GM12891 (cell line): ENCODE data around the gene GCSAM.

Source experiments
- DNase-seq: peaks from one replicate; pipeline ENCODE4 v3.0.0; 2011; ENCODE audit warnings: low spot score; ENCODE audit not compliant: insufficient read length
- FAIRE-seq: peaks from 2 replicates; lab custom pipeline; 2011; peaks lifted over from hg19 to GRCh38; lab: Jason Lieb, UNC
- PAX5 ChIP-seq: IDR thresholded peaks from 2 replicates; pipeline ENCODE4 v1.6.1; 2011; ENCODE audit warnings: low read length, moderate library complexity, mild to moderate bottlenecking; ENCODE audit not compliant: insufficient read depth, severe bottlenecking
- POLR2A ChIP-seq: IDR thresholded peaks from 2 replicates; pipeline ENCODE4 v1.6.1; 2011; ENCODE audit warnings: low read depth, low read length, control low read depth
- POLR2AphosphoS5 ChIP-seq: IDR thresholded peaks from 2 replicates; pipeline ENCODE4 v1.6.1; 2011; ENCODE audit warnings: low read depth, low read length, control low read depth
- POU2F2 ChIP-seq: IDR thresholded peaks from 2 replicates; pipeline ENCODE4 v1.6.1; 2011; ENCODE audit warnings: low read depth, mild to moderate bottlenecking, control low read depth, low read length, moderate library complexity
- SPI1 ChIP-seq: IDR thresholded peaks from 2 replicates; pipeline ENCODE4 v1.6.1; 2011; ENCODE audit warnings: low read depth, low read length, control low read depth
- TAF1 ChIP-seq: IDR thresholded peaks from 2 replicates; pipeline ENCODE4 v1.6.1; 2011; ENCODE audit warnings: low read depth, low read length, control low read depth

Gene GCSAM

GRCh38 chr3:112121577-112122547 lies 11.2 kb downstream of the GCSAM start:
- FAIRE-seq (peak; percentile 5), DNase-seq (no peak)

GRCh38 chr3:112119962-112120836 lies 12.8 kb downstream of the GCSAM start:
- DNase-seq (no peak), FAIRE-seq (no peak)
- no peak; the same call in 1 of the 2 replicates for TF ChIP-seq POLR2A
- no peak for TF ChIP-seq PAX5

More at GRCh38 chr3:112121577-112122547, 11.2 kb downstream of the GCSAM start:
- TF ChIP-seq SPI1 (0 out of 2 replicates have a peak, but pooled peaks have one; percentile 18), TAF1 (no peak)

- DNase-seq (no peak), FAIRE-seq (peak; percentile 86)
- no peak for TF ChIP-seq PAX5
- peak; percentile 33; the same call in 1 of the 2 replicates for TF ChIP-seq SPI1
- TF ChIP-seq TAF1 = 0 out of 2 replicates have a peak, but pooled peaks have one; percentile 8
- no peak for TF ChIP-seq POU2F2
- TF ChIP-seq POLR2A = 0 out of 2 replicates have a peak, but pooled peaks have one; percentile 16
- no peak for TF ChIP-seq POLR2AphosphoS5
Measured at GRCh38 chr3:112117841-112118571, 15.0 kb downstream of the GCSAM start.

DNA sequence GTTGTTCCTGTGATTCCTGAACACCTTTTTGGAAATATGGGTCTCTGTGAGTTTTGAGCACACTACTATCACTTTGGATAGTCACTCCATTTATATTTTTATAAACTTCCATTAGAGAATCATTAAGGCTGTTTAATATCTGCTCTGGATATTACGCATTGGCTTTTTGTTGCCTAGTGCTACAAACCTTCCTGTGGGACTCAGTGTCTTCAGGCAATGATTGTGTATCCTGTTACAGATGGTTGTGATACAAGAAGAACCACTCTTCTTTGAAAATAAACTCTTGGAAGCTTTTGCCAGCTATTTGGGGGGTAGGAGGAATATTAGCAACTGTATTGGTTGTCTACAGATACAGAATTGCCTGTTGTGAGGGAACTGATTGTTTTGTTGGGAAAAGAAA lies 15.6 kb downstream of the GCSAM start:
- FAIRE-seq (no peak), DNase-seq (no peak)
- TF ChIP-seq PAX5 = no peak
- no peak for TF ChIP-seq POU2F2
- TF ChIP-seq POLR2AphosphoS5 = no peak
- no peak for TF ChIP-seq SPI1
- no peak for TF ChIP-seq TAF1
- TF ChIP-seq POLR2A = no peak

DNA sequence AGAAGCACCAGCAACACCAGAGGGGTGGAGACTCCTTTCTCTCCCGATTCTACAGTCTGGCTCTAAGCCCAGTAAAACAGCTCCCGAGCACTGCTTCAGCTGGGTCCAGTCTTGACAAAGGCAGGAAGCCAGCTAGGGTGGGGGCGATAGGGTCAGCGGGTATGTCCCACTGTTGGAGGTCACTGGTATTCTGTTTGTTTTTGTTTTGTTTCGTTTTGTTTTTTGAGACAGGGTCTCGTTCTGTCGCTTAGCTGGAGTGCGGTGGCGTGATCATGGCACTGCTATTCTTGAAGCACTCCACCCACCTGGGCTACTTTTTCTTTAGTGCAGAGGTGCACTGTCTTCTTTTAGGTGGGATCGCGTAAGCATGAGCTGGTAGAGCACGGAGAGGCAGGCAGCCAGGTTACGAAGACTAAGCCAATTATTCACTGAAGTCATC lies 16.3 kb downstream of the GCSAM start:
- DNase-seq (no peak), FAIRE-seq (peak; percentile 16)
- 0 out of 2 replicates have a peak, but pooled peaks have one; percentile 24 for TF ChIP-seq TAF1
- TF ChIP-seq POU2F2 = no peak

DNA sequence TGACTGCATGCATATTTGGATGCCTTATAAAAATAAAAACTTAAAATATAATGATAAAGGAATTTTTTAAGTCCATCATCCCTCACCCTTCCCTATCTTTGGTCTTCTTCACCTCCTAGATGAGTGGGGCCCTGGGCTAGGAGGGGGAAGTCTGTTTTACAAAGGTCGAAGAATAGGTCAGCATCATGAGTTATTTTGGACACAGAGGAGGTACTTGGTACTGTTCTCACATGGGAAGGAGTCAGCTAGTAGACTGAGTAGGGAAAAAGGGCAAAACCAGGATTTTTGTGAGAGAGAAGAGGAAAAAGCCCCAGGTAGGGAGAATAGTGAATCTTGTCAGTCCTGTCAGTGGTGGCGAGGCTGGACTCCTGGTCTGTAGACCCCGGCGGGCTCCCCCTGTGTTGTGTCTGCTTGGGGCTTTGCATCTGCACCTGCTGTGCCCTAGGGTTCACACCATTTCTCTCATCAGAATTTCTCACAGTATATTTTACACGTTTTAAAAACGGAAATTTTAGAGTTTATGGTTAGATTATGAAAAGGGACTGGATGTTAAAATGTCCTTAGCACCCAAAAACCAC lies 17.2 kb downstream of the GCSAM start:
- DNase-seq (no peak), FAIRE-seq (peak; percentile 69)
- TF ChIP-seq POU2F2 (0 out of 2 replicates have a peak, but pooled peaks have one; percentile 14), TAF1 (no peak), POLR2A (peak; percentile 34; the same call in 1 of the 2 replicates), SPI1 (peak; percentile 27; the same call in 1 of the 2 replicates), PAX5 (no peak)

DNA sequence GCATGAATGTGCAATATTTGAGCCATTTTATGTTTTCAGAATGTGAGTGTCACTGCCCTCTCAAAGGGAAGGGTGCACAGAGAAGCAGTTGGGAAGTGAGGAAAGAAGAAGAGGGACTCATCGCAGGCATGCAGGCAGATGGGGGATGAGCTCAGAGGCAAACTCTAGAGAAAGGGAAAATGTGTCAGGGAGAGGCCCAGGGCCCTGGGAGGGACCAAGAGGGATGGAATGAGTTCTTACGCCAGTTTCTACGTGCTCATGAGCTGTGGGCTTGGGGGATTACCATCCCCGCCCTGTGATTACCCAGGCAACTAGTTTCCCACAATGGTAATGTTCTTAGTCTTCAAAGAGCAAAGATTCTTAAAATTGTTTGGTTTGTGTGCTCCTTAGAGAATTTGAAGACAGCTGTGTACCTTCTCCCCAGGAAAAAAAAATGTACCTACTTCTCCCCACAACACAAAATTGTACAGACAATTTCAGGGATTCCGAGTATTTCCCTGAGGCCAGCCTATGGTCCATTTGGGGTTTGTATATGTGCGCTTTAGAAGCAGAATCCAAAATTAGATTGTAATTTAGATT lies 17.8 kb downstream of the GCSAM start:
- FAIRE-seq = peak; percentile 82

DNA sequence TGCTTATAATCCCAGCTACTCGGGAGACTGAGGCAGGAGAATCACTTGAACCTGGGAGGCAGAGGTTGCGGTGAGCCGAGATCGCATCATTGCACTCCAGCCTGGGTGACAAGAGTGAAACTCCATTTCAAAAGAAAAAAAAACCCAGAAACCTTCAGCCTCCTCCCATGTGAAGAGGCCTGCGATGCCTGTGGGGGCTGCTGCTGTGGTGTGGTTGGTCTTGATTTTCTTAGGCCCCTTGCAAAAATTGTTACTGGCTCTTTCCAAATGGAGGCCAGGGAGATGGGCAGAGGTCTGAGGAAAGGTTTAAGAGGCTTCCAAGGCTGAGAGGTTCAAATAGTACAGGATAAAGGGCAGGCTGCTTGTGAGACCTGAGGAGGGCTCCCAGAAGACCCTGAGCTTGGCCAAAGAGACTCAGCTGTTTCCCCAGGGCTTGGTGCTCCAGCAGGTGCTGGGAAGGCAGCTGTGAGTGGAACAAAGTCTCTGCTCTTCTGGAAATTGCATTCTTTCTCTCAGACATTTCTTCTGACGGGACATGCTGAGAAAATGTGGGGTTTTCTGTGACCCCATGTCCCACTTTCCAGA lies 18.4 kb downstream of the GCSAM start:
- FAIRE-seq = no peak
- no peak for TF ChIP-seq PAX5
- no peak for TF ChIP-seq POLR2A
- TF ChIP-seq POLR2AphosphoS5 = no peak
- DNase-seq = no peak

More for the DNA sequence above, 17.8 kb downstream of the GCSAM start:
- TF ChIP-seq SPI1 (0 out of 2 replicates have a peak, but pooled peaks have one; percentile 21), PAX5 (no peak), POU2F2 (peak; percentile 42), POLR2A (peak; percentile 68), POLR2AphosphoS5 (peak; percentile 43; the same call in 1 of the 2 replicates), TAF1 (peak; percentile 26; the same call in 1 of the 2 replicates)
- DNase-seq = no peak
